Stimulated activated naive B cell treated with anti-CD40 and anti-IgM and Interleukin-4, amounts not matched to agents 10 μg/mL and 1 μg/mL and 100 μg/mL, for 72 hours (primary cell): Measurements from ENCODE around the gene ZNF853.

Source experiments
- ATAC-seq, 2 donors: fragments of 150-1000 bp; cut with Tn5 transposase; replicated peaks; 2 replicates each; pipeline ENCODE4 v1.10.0; 2021; ENCODE audit warnings: moderate library complexity in 1 of 2
- DNase-seq: peaks from one replicate; pipeline ENCODE4 v3.0.0; 2021
- H3K27ac Mint-ChIP-seq: one replicate; pipeline ENCODE4 v1.8.0; 2022; ENCODE audit warnings: mild to moderate bottlenecking, mixed read lengths
- H3K27me3 Mint-ChIP-seq, 2 donors: one replicate each; pipeline ENCODE4 v1.8.0; 2022; ENCODE audit warnings: mixed read lengths in 2 of 2
- H3K36me3 Mint-ChIP-seq, 2 donors: one replicate each; pipeline ENCODE4 v1.8.0; 2022; ENCODE audit warnings: mixed read lengths in 2 of 2, mild to moderate bottlenecking in 1 of 2
- H3K4me1 Mint-ChIP-seq, 2 donors: one replicate each; pipeline ENCODE4 v1.8.0; 2022; ENCODE audit warnings: mixed read lengths in 2 of 2, mild to moderate bottlenecking in 1 of 2
- H3K4me3 Mint-ChIP-seq, 2 donors: one replicate each; pipeline ENCODE4 v1.8.0; 2022; ENCODE audit warnings: mild to moderate bottlenecking in 2 of 2, mixed read lengths in 2 of 2, moderate library complexity in 1 of 2
- H3K9me3 Mint-ChIP-seq, 2 donors: one replicate each; pipeline ENCODE4 v1.8.0; 2022; ENCODE audit warnings: mixed read lengths in 2 of 2, mild to moderate bottlenecking in 1 of 2

The ZNF853 gene

GRCh38 chr7:6588566-6588965 is 26.8 kb upstream of the ZNF853 start:
- no peaks in the 10 kb centered on the region for H3K9me3 Mint-ChIP-seq
- DNase-seq (no peak), ATAC-seq (no peak)
- peaks cover 41 to 45% of the 10 kb centered on the region in 2 donors for H3K36me3 Mint-ChIP-seq
- H3K4me3 Mint-ChIP-seq, result no peak overlapping the region
- no peaks in the 10 kb centered on the region for H3K27me3 Mint-ChIP-seq
- H3K27ac Mint-ChIP-seq, result peak overlapping the region; percentile 14
- peaks cover 8 to 25% of the 10 kb centered on the region in 2 donors for H3K4me1 Mint-ChIP-seq

GRCh38 chr7:6589151-6589828 is 26.1 kb upstream of the ZNF853 start:
- peak overlapping the region; percentile 73 to 90 for H3K4me3 Mint-ChIP-seq
- H3K4me1 Mint-ChIP-seq, result peaks cover 8 to 25% of the 10 kb centered on the region in 2 donors
- ATAC-seq, result no peak
- DNase-seq, result no peak
- no peaks in the 10 kb centered on the region for H3K27me3 Mint-ChIP-seq
- peaks cover 41 to 43% of the 10 kb centered on the region in 2 donors for H3K36me3 Mint-ChIP-seq
- peak overlapping the region; percentile 84 for H3K27ac Mint-ChIP-seq
- no peaks in the 10 kb centered on the region for H3K9me3 Mint-ChIP-seq

GRCh38 chr7:6589829-6590644 is 25.4 kb upstream of the ZNF853 start, which contains the start of gene INTS15:
TSS of gene INTS15 (plus strand) at chr7:6590021. CDS start at chr7:6590284, 263 bp downstream.
- peak; percentile 81 for DNase-seq
- H3K4me1 Mint-ChIP-seq, result peaks cover 8 to 25% of the 10 kb centered on the region in 2 donors
- peaks cover 36 to 39% of the 10 kb centered on the region in 2 donors for H3K36me3 Mint-ChIP-seq
- peak within 1 kb of the TSS; percentile 87 to 90 for H3K4me3 Mint-ChIP-seq
- no peaks in the 10 kb centered on the region for H3K9me3 Mint-ChIP-seq
- peak; percentile 90 to 92 for ATAC-seq
- peak within 1 kb of the TSS; percentile 88 for H3K27ac Mint-ChIP-seq
- H3K27me3 Mint-ChIP-seq, result no peaks in the 10 kb centered on the region

- DNase-seq, result no peak
- H3K9me3 Mint-ChIP-seq, result no peaks in the 10 kb centered on the region
Measured at GRCh38 chr7:6590645-6591110, 24.7 kb upstream of the ZNF853 start.

GRCh38 chr7:6600093-6600492 is 15.3 kb upstream of the ZNF853 start:
- H3K9me3 Mint-ChIP-seq, result no peaks in the 10 kb centered on the region
- no peak for ATAC-seq
- no peak for DNase-seq
- peaks cover 34 to 66% of the 10 kb centered on the region in 2 donors for H3K36me3 Mint-ChIP-seq
- peaks cover 0 to 3% of the 10 kb centered on the region in 2 donors for H3K4me1 Mint-ChIP-seq
- no peaks in the 10 kb centered on the region for H3K27me3 Mint-ChIP-seq
- H3K4me3 Mint-ChIP-seq, result no peak overlapping the region
- no peak overlapping the region for H3K27ac Mint-ChIP-seq

More at GRCh38 chr7:6590645-6591110, 24.7 kb upstream of the ZNF853 start:
- Mint-ChIP-seq H3K27ac (peak overlapping the region; percentile 88), H3K27me3 (no peaks in the 10 kb centered on the region), H3K4me3 (peak overlapping the region; percentile 87 to 90), H3K36me3 (peaks cover 35% of the 10 kb centered on the region in 2 donors), H3K4me1 (peaks cover 8 to 25% of the 10 kb centered on the region in 2 donors)
- ATAC-seq, result peak in 1 of 2 donors; percentile 24

GRCh38 chr7:6604458-6604857 is 11.0 kb upstream of the ZNF853 start:
- Mint-ChIP-seq H3K4me3 (no peak overlapping the region), H3K4me1 (peaks cover 0 to 8% of the 10 kb centered on the region in 2 donors), H3K27me3 (no peaks in the 10 kb centered on the region), H3K27ac (no peak overlapping the region), H3K9me3 (no peaks in the 10 kb centered on the region), H3K36me3 (peaks cover 30 to 60% of the 10 kb centered on the region in 2 donors)
- ATAC-seq (no peak), DNase-seq (no peak)

GRCh38 chr7:6606866-6607583 is 8.4 kb upstream of the ZNF853 start:
- Mint-ChIP-seq H3K27me3 (no peaks in the 10 kb centered on the region), H3K4me1 (peaks cover 7 to 12% of the 10 kb centered on the region in 2 donors), H3K4me3 (no peak overlapping the region), H3K36me3 (peaks cover 24 to 53% of the 10 kb centered on the region in 2 donors), H3K9me3 (no peaks in the 10 kb centered on the region), H3K27ac (no peak overlapping the region)
- DNase-seq (no peak), ATAC-seq (no peak)

GRCh38 chr7:6607651-6608051 is 7.8 kb upstream of the ZNF853 start:
- ATAC-seq, result no peak

GRCh38 chr7:6608081-6608480 is 7.3 kb upstream of the ZNF853 start:
- no peak for ATAC-seq
- DNase-seq, result no peak
- peaks cover 7 to 12% of the 10 kb centered on the region in 2 donors for H3K4me1 Mint-ChIP-seq
- no peak overlapping the region for H3K4me3 Mint-ChIP-seq
- H3K27me3 Mint-ChIP-seq, result peaks cover 0 to 4% of the 10 kb centered on the region in 2 donors
- H3K36me3 Mint-ChIP-seq, result peaks cover 20 to 44% of the 10 kb centered on the region in 2 donors
- H3K9me3 Mint-ChIP-seq, result no peaks in the 10 kb centered on the region
- no peak overlapping the region for H3K27ac Mint-ChIP-seq

More at GRCh38 chr7:6607651-6608051, 7.8 kb upstream of the ZNF853 start:
- peaks cover 0 to 2% of the 10 kb centered on the region in 2 donors for H3K27me3 Mint-ChIP-seq
- DNase-seq, result no peak
- peaks cover 20 to 47% of the 10 kb centered on the region in 2 donors for H3K36me3 Mint-ChIP-seq
- no peaks in the 10 kb centered on the region for H3K9me3 Mint-ChIP-seq
- peaks cover 7 to 10% of the 10 kb centered on the region in 2 donors for H3K4me1 Mint-ChIP-seq
- no peak overlapping the region for H3K27ac Mint-ChIP-seq
- H3K4me3 Mint-ChIP-seq, result no peak overlapping the region

GRCh38 chr7:6608794-6609193 is 6.6 kb upstream of the ZNF853 start:
- H3K4me1 Mint-ChIP-seq, result peaks cover 7 to 12% of the 10 kb centered on the region in 2 donors
- ATAC-seq, result no peak
- H3K36me3 Mint-ChIP-seq, result peaks cover 20 to 42% of the 10 kb centered on the region in 2 donors
- H3K27ac Mint-ChIP-seq, result no peak overlapping the region
- H3K9me3 Mint-ChIP-seq, result no peaks in the 10 kb centered on the region
- no peak for DNase-seq
- peaks cover 0 to 4% of the 10 kb centered on the region in 2 donors for H3K27me3 Mint-ChIP-seq
- no peak overlapping the region for H3K4me3 Mint-ChIP-seq

GRCh38 chr7:6612819-6613218 is 2.6 kb upstream of the ZNF853 start:
- no peak overlapping the region for H3K4me3 Mint-ChIP-seq
- DNase-seq (no peak), ATAC-seq (no peak)
- H3K36me3 Mint-ChIP-seq, result peaks cover 0 to 14% of the 10 kb centered on the region in 2 donors
- no peak overlapping the region for H3K27ac Mint-ChIP-seq
- H3K27me3 Mint-ChIP-seq, result peaks cover 0 to 4% of the 10 kb centered on the region in 2 donors
- H3K4me1 Mint-ChIP-seq, result peaks cover 14 to 24% of the 10 kb centered on the region in 2 donors
- H3K9me3 Mint-ChIP-seq, result no peaks in the 10 kb centered on the region

- Mint-ChIP-seq H3K9me3 (no peaks in the 10 kb centered on the region), H3K36me3 (peaks cover 0 to 16% of the 10 kb centered on the region in 2 donors), H3K27ac (no peak overlapping the region), H3K4me3 (peak overlapping the region in 1 of 2 donors; percentile 12), H3K27me3 (peaks cover 0 to 4% of the 10 kb centered on the region in 2 donors), H3K4me1 (peaks cover 14 to 24% of the 10 kb centered on the region in 2 donors)
- DNase-seq (no peak), ATAC-seq (no peak)
Measured at GRCh38 chr7:6613706-6614105, 1.7 kb upstream of the ZNF853 start.

- H3K4me1 Mint-ChIP-seq, result peaks cover 19 to 44% of the 10 kb centered on the region in 2 donors
- ATAC-seq (peak; percentile 47 to 48), DNase-seq (no peak)
- peaks cover 0 to 9% of the 10 kb centered on the region in 2 donors for H3K36me3 Mint-ChIP-seq
- peaks cover 0 to 4% of the 10 kb centered on the region in 2 donors for H3K27me3 Mint-ChIP-seq
- no peak overlapping the region for H3K27ac Mint-ChIP-seq
- H3K4me3 Mint-ChIP-seq, result peak overlapping the region; percentile 72 to 84
- H3K9me3 Mint-ChIP-seq, result no peaks in the 10 kb centered on the region
Measured at GRCh38 chr7:6615723-6616555, 529 bp downstream of the ZNF853 start.
